ENCODE measurements around the gene OSTF1. TPM values are rescaled to one million over a fixed set of nuclear protein-coding genes. Genes with fewer than 3 reads are reported as not detected.

Gene OSTF1
- polyA plus RNA-seq, 1 donor from 2014 or later = 8.8 TPM

DNA sequence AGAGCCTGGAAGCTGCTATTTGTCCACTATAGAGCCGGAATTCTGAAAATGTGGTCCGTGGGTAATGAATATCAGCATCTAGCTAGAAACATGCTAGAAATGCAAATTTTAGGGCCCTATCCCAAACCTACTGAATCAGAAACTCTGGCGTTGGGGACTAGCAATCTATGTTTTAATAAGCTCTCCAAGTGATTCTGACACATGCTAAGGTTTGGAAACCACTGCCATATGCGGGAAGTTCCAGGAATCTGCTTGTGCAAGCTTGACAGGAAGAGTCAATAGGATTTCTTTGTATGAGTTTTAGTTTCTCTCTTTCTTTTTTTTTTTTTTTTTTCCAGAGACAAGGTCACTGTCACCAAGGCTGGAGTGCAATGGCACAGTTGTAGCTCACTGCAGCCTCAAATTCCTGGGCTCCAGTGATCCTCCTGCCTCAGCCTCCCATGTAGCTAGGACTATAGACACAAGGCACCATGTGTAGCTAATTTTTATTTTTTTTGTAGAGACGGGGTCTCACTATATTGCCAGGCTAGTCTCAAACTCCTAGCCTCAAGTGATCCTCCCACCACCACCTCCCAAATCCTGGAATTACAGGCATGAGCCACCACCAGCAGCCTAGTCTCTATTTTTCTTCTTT is 33.8 kb upstream of the OSTF1 start:
- Histone ChIP-seq H3K36me3 (ENCODE audit: insufficient read depth, low read length) (no peaks in the 10 kb centered on the region), H3K79me2 (replicated peaks; ENCODE audit: insufficient read depth, low read length) (no peaks in the 10 kb centered on the region), H3K9me3 (ENCODE audit: low read length) (no peaks in the 10 kb centered on the region), H3K4me2 (ENCODE audit: low read length) (no peak overlapping the region), H3K9ac (ENCODE audit: low read length) (no peak overlapping the region), H3K27ac (ENCODE audit: low read length) (no peak overlapping the region), H3K27me3 (ENCODE audit: insufficient read depth, low read depth, low read length) (no peaks in the 10 kb centered on the region), H3K4me3 (ENCODE audit: low read length) (no peak overlapping the region), H3K9me2 (ENCODE audit: insufficient read depth, low read length) (no peaks in the 10 kb centered on the region), H2AFZ (ENCODE audit: low read depth, low read length) (no peak overlapping the region), H3F3A (ENCODE audit: insufficient read depth, low read length, poor library complexity, severe bottlenecking) (no peaks in the 10 kb centered on the region), H4K20me1 (ENCODE audit: insufficient read depth) (no peaks in the 10 kb centered on the region)
- TF ChIP-seq EP300 (conservative IDR thresholded peaks at IDR 0.05; ENCODE audit: poor library complexity, severe bottlenecking) (no peak), TAF1 (IDR thresholded peaks at IDR 0.05; ENCODE audit: low read depth) (no peak), POLR2AphosphoS5 (IDR thresholded peaks at IDR 0.05) (no peak), EZH2 (IDR thresholded peaks at IDR 0.05; ENCODE audit: borderline replicate concordance, insufficient read depth, low read length, poor library complexity, severe bottlenecking) (no peak), SMC3 (conservative IDR thresholded peaks at IDR 0.05; ENCODE audit: poor library complexity) (no peak), MXI1 (conservative IDR thresholded peaks at IDR 0.05; ENCODE audit: poor library complexity, severe bottlenecking) (no peak)
- TF ChIP-seq, protein P1, sequence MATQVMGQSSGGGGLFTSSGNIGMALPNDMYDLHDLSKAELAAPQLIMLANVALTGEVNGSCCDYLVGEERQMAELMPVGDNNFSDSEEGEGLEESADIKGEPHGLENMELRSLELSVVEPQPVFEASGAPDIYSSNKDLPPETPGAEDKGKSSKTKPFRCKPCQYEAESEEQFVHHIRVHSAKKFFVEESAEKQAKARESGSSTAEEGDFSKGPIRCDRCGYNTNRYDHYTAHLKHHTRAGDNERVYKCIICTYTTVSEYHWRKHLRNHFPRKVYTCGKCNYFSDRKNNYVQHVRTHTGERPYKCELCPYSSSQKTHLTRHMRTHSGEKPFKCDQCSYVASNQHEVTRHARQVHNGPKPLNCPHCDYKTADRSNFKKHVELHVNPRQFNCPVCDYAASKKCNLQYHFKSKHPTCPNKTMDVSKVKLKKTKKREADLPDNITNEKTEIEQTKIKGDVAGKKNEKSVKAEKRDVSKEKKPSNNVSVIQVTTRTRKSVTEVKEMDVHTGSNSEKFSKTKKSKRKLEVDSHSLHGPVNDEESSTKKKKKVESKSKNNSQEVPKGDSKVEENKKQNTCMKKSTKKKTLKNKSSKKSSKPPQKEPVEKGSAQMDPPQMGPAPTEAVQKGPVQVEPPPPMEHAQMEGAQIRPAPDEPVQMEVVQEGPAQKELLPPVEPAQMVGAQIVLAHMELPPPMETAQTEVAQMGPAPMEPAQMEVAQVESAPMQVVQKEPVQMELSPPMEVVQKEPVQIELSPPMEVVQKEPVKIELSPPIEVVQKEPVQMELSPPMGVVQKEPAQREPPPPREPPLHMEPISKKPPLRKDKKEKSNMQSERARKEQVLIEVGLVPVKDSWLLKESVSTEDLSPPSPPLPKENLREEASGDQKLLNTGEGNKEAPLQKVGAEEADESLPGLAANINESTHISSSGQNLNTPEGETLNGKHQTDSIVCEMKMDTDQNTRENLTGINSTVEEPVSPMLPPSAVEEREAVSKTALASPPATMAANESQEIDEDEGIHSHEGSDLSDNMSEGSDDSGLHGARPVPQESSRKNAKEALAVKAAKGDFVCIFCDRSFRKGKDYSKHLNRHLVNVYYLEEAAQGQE (IDR thresholded peaks at IDR 0.05; ENCODE audit: borderline replicate concordance) = no peak
- TF ChIP-seq, protein P2, sequence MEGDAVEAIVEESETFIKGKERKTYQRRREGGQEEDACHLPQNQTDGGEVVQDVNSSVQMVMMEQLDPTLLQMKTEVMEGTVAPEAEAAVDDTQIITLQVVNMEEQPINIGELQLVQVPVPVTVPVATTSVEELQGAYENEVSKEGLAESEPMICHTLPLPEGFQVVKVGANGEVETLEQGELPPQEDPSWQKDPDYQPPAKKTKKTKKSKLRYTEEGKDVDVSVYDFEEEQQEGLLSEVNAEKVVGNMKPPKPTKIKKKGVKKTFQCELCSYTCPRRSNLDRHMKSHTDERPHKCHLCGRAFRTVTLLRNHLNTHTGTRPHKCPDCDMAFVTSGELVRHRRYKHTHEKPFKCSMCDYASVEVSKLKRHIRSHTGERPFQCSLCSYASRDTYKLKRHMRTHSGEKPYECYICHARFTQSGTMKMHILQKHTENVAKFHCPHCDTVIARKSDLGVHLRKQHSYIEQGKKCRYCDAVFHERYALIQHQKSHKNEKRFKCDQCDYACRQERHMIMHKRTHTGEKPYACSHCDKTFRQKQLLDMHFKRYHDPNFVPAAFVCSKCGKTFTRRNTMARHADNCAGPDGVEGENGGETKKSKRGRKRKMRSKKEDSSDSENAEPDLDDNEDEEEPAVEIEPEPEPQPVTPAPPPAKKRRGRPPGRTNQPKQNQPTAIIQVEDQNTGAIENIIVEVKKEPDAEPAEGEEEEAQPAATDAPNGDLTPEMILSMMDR (IDR thresholded peaks at IDR 0.05; ENCODE audit: poor library complexity, severe bottlenecking) = no peak

DNA sequence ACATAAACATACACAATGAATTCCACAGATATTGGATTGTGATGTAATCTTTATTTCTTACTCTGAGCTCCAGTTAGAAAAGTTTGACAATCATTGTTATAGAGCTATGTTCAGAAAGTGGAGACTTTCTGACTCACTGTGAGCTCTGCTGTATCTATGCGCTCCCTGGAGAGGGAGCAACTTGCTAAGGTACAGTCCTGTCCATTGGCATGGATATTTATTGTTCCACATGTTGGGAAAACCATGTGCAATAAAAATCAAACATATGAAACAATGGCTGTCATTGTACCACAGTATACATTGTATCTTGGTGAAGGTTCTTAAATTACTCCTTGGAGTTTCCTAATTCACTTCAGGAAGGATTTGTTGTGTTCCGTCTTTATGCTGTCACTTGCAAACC is 27.1 kb upstream of the OSTF1 start:
- H2AFZ ChIP-seq (ENCODE audit: low read depth, low read length) = no peak overlapping the region

More for the DNA sequence above, 27.1 kb upstream of the OSTF1 start:
- Histone ChIP-seq H3F3A (ENCODE audit: insufficient read depth, low read length, poor library complexity, severe bottlenecking) (no peaks in the 10 kb centered on the region), H3K27ac (ENCODE audit: low read length) (no peak overlapping the region), H3K4me2 (ENCODE audit: low read length) (no peak overlapping the region), H3K36me3 (ENCODE audit: insufficient read depth, low read length) (no peaks in the 10 kb centered on the region), H3K79me2 (replicated peaks; ENCODE audit: insufficient read depth, low read length) (no peaks in the 10 kb centered on the region), H4K20me1 (ENCODE audit: insufficient read depth) (no peaks in the 10 kb centered on the region), H3K9me3 (ENCODE audit: low read length) (no peaks in the 10 kb centered on the region), H3K9me2 (ENCODE audit: insufficient read depth, low read length) (no peaks in the 10 kb centered on the region), H3K9ac (ENCODE audit: low read length) (no peak overlapping the region), H3K27me3 (ENCODE audit: insufficient read depth, low read depth, low read length) (no peaks in the 10 kb centered on the region), H3K4me3 (ENCODE audit: low read length) (no peak overlapping the region)
- TF ChIP-seq POLR2AphosphoS5 (IDR thresholded peaks at IDR 0.05) (no peak), RAD21 (conservative IDR thresholded peaks at IDR 0.05) (no peak)
